Fibroblast of pulmonary artery (primary cell): ENCODE measurements around the gene CCDC82.

Source experiments
- DNase-seq: peaks from one replicate; pipeline ENCODE4 v3.0.0-alpha.2; 2010; ENCODE audit warnings: low read depth
- H3K4me3 ChIP-seq: replicated peaks from 2 replicates; pipeline ENCODE4 v1.5.1; 2011; ENCODE audit warnings: low read depth, mild to moderate bottlenecking, control low read depth, low read length, moderate library complexity
- CTCF ChIP-seq: IDR thresholded peaks from 2 replicates; pipeline ENCODE4 v1.5.1; 2011; ENCODE audit warnings: mild to moderate bottlenecking, control low read depth, low read length, inconsistent platforms; ENCODE audit errors: missing control alignments

CCDC82 gene

GRCh38 chr11:96303980-96304379 lies 85.7 kb downstream of the CCDC82 start:
- TF ChIP-seq CTCF, result no peak
- no peak overlapping the region for H3K4me3 ChIP-seq
- DNase-seq, result no peak

GRCh38 chr11:96303064-96303463 lies 86.6 kb downstream of the CCDC82 start:
- peak overlapping the region; percentile 15 for H3K4me3 ChIP-seq
- peak; percentile 88 for DNase-seq
- TF ChIP-seq CTCF, result no peak
